HepG2 (cell line): ENCODE results near the gene RNASE3. TPM values are rescaled to one million over a fixed set of nuclear protein-coding genes. Genes with fewer than 3 reads are reported as not detected.
A peak's percentile ranks its signal among the peaks of the same experiment; 100 is the strongest.

ENCODE experiments used
- ATAC-seq: fragments of 200-7000 bp; cut with Tn5 transposase; 3 replicates; pipeline ENCODE4 v1.9.1; 2020; ENCODE audit warnings: mild to moderate bottlenecking, moderate library complexity
- BruUV-seq: library from RNA; stranded (reverse); fragments of 400-500 nt; replicated peaks from 2 replicates; lab custom pipeline; 2021; lab: Mats Ljungman, UMichigan
- CTCF ChIA-PET: fragments of 300-600 bp; formaldehyde crosslinking; extraction: SDS; loops from one replicate; lab custom pipeline; 2021; ENCODE audit warnings: low total read pairs, inconsistent platforms, low intra/inter-chr PET ratio; lab: Yijun Ruan, JAX
- POLR2A ChIA-PET: fragments of 350-600 bp; sonication (Branson Sonifier 250); formaldehyde crosslinking; loops from one replicate; lab custom pipeline; 2020; ENCODE audit warnings: antibody characterized with exemption, inconsistent platforms; lab: Yijun Ruan, JAX
- DNase-seq: peaks from one replicate; pipeline ENCODE4 v3.0.0-alpha.2; 2015; ENCODE audit warnings: low spot score
- FAIRE-seq: peaks from 3 replicates; lab custom pipeline; 2011; peaks lifted over from hg19 to GRCh38; lab: Jason Lieb, UNC
- H2AFZ ChIP-seq: one replicate; pipeline ENCODE4 v1.6.1; 2011; ENCODE audit warnings: low read length, inconsistent platforms
- H3K27ac ChIP-seq: fragments of 300-600 bp; 3 replicates; pipeline ENCODE4 v1.8.0; 2011; ENCODE audit warnings: mixed run types, mild to moderate bottlenecking, mixed read lengths, low read length, inconsistent platforms; ENCODE audit not compliant: insufficient read depth; ENCODE audit errors: extremely low read length
- H3K27me3 ChIP-seq, 2 experiments: fragments of 200-600 bp in 1 of 2; 2 replicates in 1 of 2; 3 replicates in 1 of 2; pipeline versions ENCODE4 v1.6.0 to v1.8.0; 2011; ENCODE audit warnings: low read length in 2 of 2, mild to moderate bottlenecking in 2 of 2, moderate library complexity in 2 of 2, inconsistent platforms in 1 of 2; ENCODE audit not compliant: insufficient read depth in 2 of 2, control insufficient read depth in 1 of 2
- H3K36me3 ChIP-seq, 2 experiments: fragments of 200-600 bp in 1 of 2; replicated peaks in 1 of 2; 2 replicates in 1 of 2; 3 replicates in 1 of 2; pipeline versions ENCODE4 v1.5.1 to v1.8.0; 2011; ENCODE audit warnings: low read length in 2 of 2, inconsistent platforms in 1 of 2; ENCODE audit not compliant: insufficient read depth in 2 of 2, control insufficient read depth in 1 of 2
- H3K4me1 ChIP-seq: 2 replicates; pipeline ENCODE4 v1.5.1; 2012; ENCODE audit warnings: low read length, inconsistent platforms; ENCODE audit not compliant: insufficient read depth
- H3K4me2 ChIP-seq: 2 replicates; pipeline ENCODE4 v1.6.0; 2011; ENCODE audit warnings: low read depth, low read length, inconsistent platforms
- H3K4me3 ChIP-seq, 3 experiments: fragments of 200-600 bp in 1 of 3; sonication (generic), shearing (Covaris generic) in 1 of 3; replicated peaks in 1 of 3; 2 replicates each; pipeline ENCODE4 v1.5.1; 2011 to 2016; ENCODE audit warnings: low read length in 3 of 3, inconsistent platforms in 2 of 3, low read depth in 2 of 3, mild to moderate bottlenecking in 2 of 3, control low read depth in 1 of 3, mixed read lengths in 1 of 3; ENCODE audit not compliant: insufficient read depth in 1 of 3
- H3K79me2 ChIP-seq: one replicate; pipeline ENCODE4 v1.6.1; 2011; ENCODE audit warnings: low read length, inconsistent platforms; ENCODE audit not compliant: insufficient read depth
- H3K9ac ChIP-seq: 2 replicates; pipeline ENCODE4 v1.6.0; 2011; ENCODE audit warnings: mild to moderate bottlenecking, low read depth, low read length, inconsistent platforms; ENCODE audit not compliant: insufficient read depth
- H3K9me3 ChIP-seq: 2 replicates; pipeline ENCODE4 v1.5.1; 2012; ENCODE audit warnings: mild to moderate bottlenecking, low read length
- H4K20me1 ChIP-seq: 2 replicates; pipeline ENCODE4 v1.6.0; 2011; ENCODE audit warnings: inconsistent platforms, mild to moderate bottlenecking, low read length, moderate library complexity; ENCODE audit not compliant: insufficient read depth
- AFF4 ChIP-seq: sonication (generic); formaldehyde crosslinking; IDR thresholded peaks from 2 replicates; pipeline ENCODE4 v1.4.0; 2020; ENCODE audit warnings: missing genetic modification reagents
- ATF7 ChIP-seq, 2 experiments: fragments of 450-650 bp in 1 of 2; sonication (generic) in 1 of 2; formaldehyde crosslinking in 1 of 2; IDR thresholded peaks; 2 replicates each; pipeline versions ENCODE4 v1.4.0 to v1.6.1; 2016 to 2020; ENCODE audit warnings: antibody characterized with exemption in 1 of 2, mild to moderate bottlenecking in 1 of 2, missing genetic modification reagents in 1 of 2
- BHLHE40 ChIP-seq: IDR thresholded peaks from 2 replicates; pipeline ENCODE4 v1.6.1; 2011; ENCODE audit warnings: low read length, improper control_type of control experiment
- ERF ChIP-seq: IDR thresholded peaks from 2 replicates; pipeline ENCODE4 v1.6.1; 2018; ENCODE audit warnings: missing biosample characterization, missing genetic modification reagents
- ETV6 ChIP-seq: sonication (generic); formaldehyde crosslinking; conservative IDR thresholded peaks from 2 replicates; pipeline ENCODE4 v1.4.0; 2020; ENCODE audit warnings: missing genetic modification reagents
- RAD21 ChIP-seq: fragments of 450-650 bp; formaldehyde crosslinking; IDR thresholded peaks from 2 replicates; pipeline ENCODE4 v1.5.0; 2020; ENCODE audit warnings: mild to moderate bottlenecking
- TBL1XR1 ChIP-seq: fragments of 150-350 bp; IDR thresholded peaks from 2 replicates; pipeline ENCODE4 v1.6.1; 2014; ENCODE audit warnings: borderline replicate concordance, low read length; ENCODE audit not compliant: partially characterized antibody
- ZNF143 ChIP-seq: sonication (generic); formaldehyde crosslinking; IDR thresholded peaks from 2 replicates; pipeline ENCODE4 v1.4.0; 2020; ENCODE audit warnings: missing genetic modification reagents
- ZNF281 ChIP-seq: sonication (generic); formaldehyde crosslinking; IDR thresholded peaks from 2 replicates; pipeline ENCODE4 v1.4.0; 2020; ENCODE audit warnings: missing genetic modification reagents, borderline replicate concordance
- ZNF7 ChIP-seq: IDR thresholded peaks from 2 replicates; pipeline ENCODE4 v1.6.1; 2016; ENCODE audit warnings: missing biosample characterization, missing genetic modification reagents
- WGBS: methylation state at CpG from one replicate; pipeline ENCODE4 v1.1.6; 2017; ENCODE audit warnings: low lambda C conversion rate; 5-methylcytosine and 5-hydroxymethylcytosine counted together
- in situ Hi-C: cut with HindIII; loops from 2 replicates; pipeline ENCODE4 v1.10.0; 2017; ENCODE audit warnings: low pct_unique_long_range_greater_than_20kb; ENCODE audit not compliant: extremely low pct_ligation_motif_present
- intact Hi-C: fragments of 100-400 bp; cut with micrococcal nuclease; formaldehyde crosslinking; loops from one replicate; pipeline ENCODE4 v1.10.0; 2022; ENCODE audit not compliant: unreplicated experiment
- polyA plus RNA-seq, 8 experiments: library from polyadenylated mRNA; depleted of rRNA in 3 of 8; stranded (reverse) in 7 of 8; unstranded in 1 of 8; fragments of >200 nt; fragmentation: Illumina TruSeq in 4 of 8; extraction: Trizol in 4 of 8; gene quantifications; 2 replicates each; pipeline versions ENCODE4 v1.2.1 to v1.2.3, GENCODE V29; 2011 to 2016; ENCODE audit warnings: low read depth in 4 of 8, missing spikeins in 1 of 8, mixed read lengths in 1 of 8; ENCODE audit not compliant: insufficient read depth in 1 of 8
- total RNA-seq, 5 experiments: library from RNA; depleted of rRNA; stranded (reverse); fragments of >200 nt; fragmentation: Illumina TruSeq; extraction: Trizol; gene quantifications; 2 replicates each; pipeline ENCODE4 v1.2.3, GENCODE V29; 2016; ENCODE audit warnings: low read depth in 1 of 5

Gene RNASE3
- total and polyA plus RNA-seq, 2 of the 13 experiments (the other 11 are each of a cell fraction or from before 2014, with no cell fraction given): not detected

- BruUV-seq: no TSS peak
- DNase-seq (no peak), FAIRE-seq (no peak), ATAC-seq (no peak)
- Histone ChIP-seq H3K4me3 (no peak overlapping the region), H4K20me1 (no peaks in the 10 kb centered on the region), H3K9ac (no peak overlapping the region), H2AFZ (no peak overlapping the region), H3K27me3 (peaks cover 0 to 6% of the 10 kb centered on the region in 2 experiments; a peak in 1 of 5 replicates), H3K27ac (no peak overlapping the region), H3K79me2 (no peaks in the 10 kb centered on the region), H3K4me2 (no peak overlapping the region), H3K9me3 (no peaks in the 10 kb centered on the region), H3K36me3 (no peaks in the 10 kb centered on the region), H3K4me1 (peaks cover 9% of the 10 kb centered on the region)
- in situ Hi-C loops: loop anchor here (5.0 kb wide), 2 partner anchors 160 to 185 kb away; partner anchors contain the start of gene RNASE7
- no peak for TF ChIP-seq TBL1XR1
- TF ChIP-seq ETV6 (CRISPR knock-in tag): no peak
- no peak for TF ChIP-seq ZNF143
- ChIA-PET POLR2A (no interaction called here), CTCF (interaction anchor here (0.8 to 3.2 kb wide), 5 partner anchors 10 to 183 kb away, joined by 3 to 32 read pairs (median 3); no protein-coding TSS in a partner anchor)
- intact Hi-C loops: loop anchor here (1.0 to 5.0 kb wide), 3 partner anchors 114 to 250 kb away; no protein-coding TSS in a partner anchor
Observed at GRCh38 chr14:20857207-20857606, 34.0 kb upstream of the RNASE3 start.

- Histone ChIP-seq H3K4me1 (peaks cover 9% of the 10 kb centered on the region), H3K9me3 (no peaks in the 10 kb centered on the region), H3K36me3 (no peaks in the 10 kb centered on the region), H3K27me3 (peaks cover 0 to 6% of the 10 kb centered on the region in 2 experiments; a peak in 1 of 5 replicates), H3K4me3 (peak overlapping the region in 1 of 3 experiments; percentile 22; a peak in 1 of 6 replicates), H2AFZ (no peak overlapping the region), H3K79me2 (no peaks in the 10 kb centered on the region), H3K27ac (no peak overlapping the region), H4K20me1 (no peaks in the 10 kb centered on the region), H3K9ac (no peak overlapping the region), H3K4me2 (peak overlapping the region; percentile 46)
- ChIA-PET CTCF (interaction anchor here (0.8 to 3.2 kb wide), 5 partner anchors 9 to 182 kb away, joined by 3 to 32 read pairs (median 3); no protein-coding TSS in a partner anchor), POLR2A (no interaction called here)
- intact Hi-C loops: loop anchor here (1.0 to 5.0 kb wide), 3 partner anchors 114 to 250 kb away; no protein-coding TSS in a partner anchor
- ATAC-seq: peak; percentile 81
- BruUV-seq: no TSS peak
- in situ Hi-C loops: loop anchor here (5.0 kb wide), 2 partner anchors 160 to 185 kb away; partner anchors contain the start of gene RNASE7
- peak; percentile 46 for FAIRE-seq
- DNase-seq: peak; percentile 50
- 18% methylated on average over 14 of the region's 14 CpGs for WGBS
- TF ChIP-seq AFF4 (CRISPR knock-in tag) (no peak), RAD21 (CRISPR knock-in tag) (peak; percentile 51; the same call in 1 of the 2 replicates), BHLHE40 (no peak), ERF (0 out of 2 replicates have a peak, but pooled peaks have one; percentile 12), ZNF7 (CRISPR knock-in tag) (no peak), ZNF281 (CRISPR knock-in tag) (no peak), ATF7 (IDR thresholded peaks at IDR 0.05) (no peak), ATF7 (CRISPR knock-in tag; IDR thresholded peaks at IDR 0.05) (no peak)
Observed at GRCh38 chr14:20857630-20858261, 33.4 kb upstream of the RNASE3 start.
